Peyer's patch (tissue), 4 donors: ENCODE results near the gene PAX7.

Experiments
- POLR2A ChIP-seq, 2 donors: fragments of 450-650 bp; IDR thresholded peaks; one replicate each; pipeline ENCODE4 v1.5.1; 2017; ENCODE audit warnings: antibody characterized with exemption in 2 of 2, mild to moderate bottlenecking in 2 of 2, moderate library complexity in 2 of 2
- TF ChIP-seq, protein P1 (sequence below), 6 experiments: fragments of 450-650 bp in 4 of 6; fragments of 200-600 bp in 2 of 6; sonication (generic) in 1 of 6; IDR thresholded peaks; one replicate each; pipeline ENCODE4 v1.5.1; 2017 to 2019; ENCODE audit warnings: antibody characterized with exemption in 6 of 6, mild to moderate bottlenecking in 3 of 6, moderate library complexity in 1 of 6

- no peak for TF ChIP-seq POLR2A (IDR thresholded peaks at IDR 0.05)
- TF ChIP-seq, protein P1, sequence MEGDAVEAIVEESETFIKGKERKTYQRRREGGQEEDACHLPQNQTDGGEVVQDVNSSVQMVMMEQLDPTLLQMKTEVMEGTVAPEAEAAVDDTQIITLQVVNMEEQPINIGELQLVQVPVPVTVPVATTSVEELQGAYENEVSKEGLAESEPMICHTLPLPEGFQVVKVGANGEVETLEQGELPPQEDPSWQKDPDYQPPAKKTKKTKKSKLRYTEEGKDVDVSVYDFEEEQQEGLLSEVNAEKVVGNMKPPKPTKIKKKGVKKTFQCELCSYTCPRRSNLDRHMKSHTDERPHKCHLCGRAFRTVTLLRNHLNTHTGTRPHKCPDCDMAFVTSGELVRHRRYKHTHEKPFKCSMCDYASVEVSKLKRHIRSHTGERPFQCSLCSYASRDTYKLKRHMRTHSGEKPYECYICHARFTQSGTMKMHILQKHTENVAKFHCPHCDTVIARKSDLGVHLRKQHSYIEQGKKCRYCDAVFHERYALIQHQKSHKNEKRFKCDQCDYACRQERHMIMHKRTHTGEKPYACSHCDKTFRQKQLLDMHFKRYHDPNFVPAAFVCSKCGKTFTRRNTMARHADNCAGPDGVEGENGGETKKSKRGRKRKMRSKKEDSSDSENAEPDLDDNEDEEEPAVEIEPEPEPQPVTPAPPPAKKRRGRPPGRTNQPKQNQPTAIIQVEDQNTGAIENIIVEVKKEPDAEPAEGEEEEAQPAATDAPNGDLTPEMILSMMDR (IDR thresholded peaks at IDR 0.05) = no peak
Measured at GRCh38 chr1:18793164-18793563, 162.5 kb downstream of the PAX7 start.
